Smooth muscle cell (in vitro differentiated cells): Measurements from ENCODE around the gene MEF2A. TPM values are rescaled to one million over a fixed set of nuclear protein-coding genes. Genes with fewer than 3 reads are reported as not detected.
A peak's percentile ranks its signal among the peaks of the same experiment; 100 is the strongest.

Source experiments
- DNase-seq: peaks from one replicate; lab custom pipeline; 2025; ENCODE audit not compliant: unreplicated experiment; lab: John Stamatoyannopoulos, UW
- H2AFZ ChIP-seq: fragments of 200-600 bp; sonication (generic); 2 replicates; pipeline ENCODE4 v1.6.0; 2016; ENCODE audit warnings: antibody characterized with exemption, low read depth, mild to moderate bottlenecking
- H3F3A ChIP-seq: fragments of 200-600 bp; sonication (generic); 2 replicates; pipeline ENCODE4 v1.6.0; 2017; ENCODE audit warnings: antibody characterized with exemption, low read depth
- H3K27ac ChIP-seq: fragments of 200-600 bp; sonication (generic); 2 replicates; pipeline ENCODE4 v1.5.1; 2016; ENCODE audit warnings: low read depth, mild to moderate bottlenecking
- H3K27me3 ChIP-seq: fragments of 200-600 bp; sonication (generic); 2 replicates; pipeline ENCODE4 v1.6.1; 2016; ENCODE audit warnings: low read depth, mild to moderate bottlenecking
- H3K36me3 ChIP-seq: fragments of 200-600 bp; sonication (generic); 2 replicates; pipeline ENCODE4 v1.5.1; 2016; ENCODE audit warnings: low read depth
- H3K4me1 ChIP-seq: fragments of 200-600 bp; sonication (generic); 2 replicates; pipeline ENCODE4 v1.5.1; 2016; ENCODE audit warnings: low read depth
- H3K4me2 ChIP-seq: fragments of 200-600 bp; sonication (generic); 2 replicates; pipeline ENCODE4 v1.6.0; 2016; ENCODE audit warnings: mild to moderate bottlenecking
- H3K4me3 ChIP-seq: fragments of 200-600 bp; sonication (generic); 2 replicates; pipeline ENCODE4 v1.5.1; 2016; ENCODE audit warnings: mild to moderate bottlenecking
- H3K79me2 ChIP-seq: fragments of 200-600 bp; sonication (generic); 2 replicates; pipeline ENCODE4 v1.6.0; 2016; ENCODE audit warnings: low read depth, mild to moderate bottlenecking
- H3K9ac ChIP-seq: fragments of 200-600 bp; sonication (generic); 2 replicates; pipeline ENCODE4 v1.6.0; 2016; ENCODE audit warnings: low read depth
- H3K9me3 ChIP-seq: fragments of 200-600 bp; sonication (generic); replicated peaks from 2 replicates; pipeline ENCODE4 v1.5.1; 2016; ENCODE audit warnings: low read depth
- H4K20me1 ChIP-seq: fragments of 200-600 bp; sonication (generic); 2 replicates; pipeline ENCODE4 v1.6.0; 2016; ENCODE audit warnings: low read depth
- CTCF ChIP-seq: fragments of 200-600 bp; sonication (generic); IDR thresholded peaks from 2 replicates; pipeline ENCODE4 v1.5.1; 2017; ENCODE audit warnings: borderline replicate concordance, mild to moderate bottlenecking, antibody characterized with exemption; ENCODE audit not compliant: insufficient read depth, poor library complexity, severe bottlenecking
- WGBS: methylation state at CpG from one replicate; pipeline ENCODE4 v1.1.7; 2016; ENCODE audit warnings: low lambda C conversion rate; 5-methylcytosine and 5-hydroxymethylcytosine counted together
- polyA plus RNA-seq: library from polyadenylated mRNA; unstranded; fragments of >200 nt; fragmentation: Nextera tagmentation; extraction: Ambion mirVana; gene quantifications from 2 replicates; pipeline ENCODE4 v1.2.1, GENCODE V29; 2016
- total RNA-seq: library from RNA; depleted of rRNA; stranded (reverse); fragments of >200 nt; gene quantifications from 2 replicates; pipeline ENCODE4 v1.2.3, GENCODE V29; 2014

Gene MEF2A
- total and polyA plus RNA-seq, 2 experiments from 2014 or later: 12.3 to 75.8 TPM

- Histone ChIP-seq H3F3A (no peaks in the 10 kb centered on the region), H3K36me3 (no peaks in the 10 kb centered on the region), H4K20me1 (peaks cover 55% of the 10 kb centered on the region), H3K4me3 (no peak overlapping the region), H3K27me3 (no peaks in the 10 kb centered on the region), H3K79me2 (peaks cover 83% of the 10 kb centered on the region), H3K9ac (no peak overlapping the region), H3K27ac (no peak overlapping the region), H2AFZ (no peak overlapping the region), H3K4me1 (peaks cover 7% of the 10 kb centered on the region), H3K9me3 (no peaks in the 10 kb centered on the region), H3K4me2 (no peak overlapping the region)
- no peak for DNase-seq
- no peak for TF ChIP-seq CTCF
- WGBS: 79% methylated on average over 2 of the region's 2 CpGs
These were observed 65.5 kb downstream of the MEF2A start for GRCh38 chr15:99631255-99631654.

GRCh38 chr15:99632521-99632920 lies 66.7 kb downstream of the MEF2A start:
- Histone ChIP-seq H2AFZ (no peak overlapping the region), H3K36me3 (no peaks in the 10 kb centered on the region), H3K79me2 (peaks cover 78% of the 10 kb centered on the region), H3K27me3 (no peaks in the 10 kb centered on the region), H3F3A (no peaks in the 10 kb centered on the region), H3K4me2 (no peak overlapping the region), H3K4me1 (peaks cover 7% of the 10 kb centered on the region), H3K4me3 (no peak overlapping the region), H3K9me3 (no peaks in the 10 kb centered on the region), H3K9ac (no peak overlapping the region), H4K20me1 (peaks cover 46% of the 10 kb centered on the region), H3K27ac (peak overlapping the region; percentile 48)
- no peak for TF ChIP-seq CTCF
- 92% methylated on average over 2 of the region's 2 CpGs for WGBS
- no peak for DNase-seq

- Histone ChIP-seq H2AFZ (no peak overlapping the region), H3K9me3 (no peaks in the 10 kb centered on the region), H3F3A (no peaks in the 10 kb centered on the region), H4K20me1 (peaks cover 40% of the 10 kb centered on the region), H3K27ac (no peak overlapping the region), H3K4me3 (no peak overlapping the region), H3K36me3 (no peaks in the 10 kb centered on the region), H3K9ac (no peak overlapping the region), H3K4me1 (peaks cover 6% of the 10 kb centered on the region), H3K79me2 (peaks cover 76% of the 10 kb centered on the region), H3K4me2 (no peak overlapping the region), H3K27me3 (no peaks in the 10 kb centered on the region)
- WGBS: 100% methylated on average over 2 of the region's 2 CpGs
- DNase-seq: no peak
- no peak for TF ChIP-seq CTCF
These were observed 67.9 kb downstream of the MEF2A start for GRCh38 chr15:99633655-99634054.

- H3K9me3 ChIP-seq: no peaks in the 10 kb centered on the region
- no peak overlapping the region for H3K4me2 ChIP-seq
- WGBS: 92% methylated on average over 3 of the region's 3 CpGs
- H3K79me2 ChIP-seq: peaks cover 76% of the 10 kb centered on the region
- peaks cover 46% of the 10 kb centered on the region for H4K20me1 ChIP-seq
- TF ChIP-seq CTCF: no peak
- no peaks in the 10 kb centered on the region for H3K36me3 ChIP-seq
- H3K4me3 ChIP-seq: no peak overlapping the region
- no peaks in the 10 kb centered on the region for H3K27me3 ChIP-seq
- no peaks in the 10 kb centered on the region for H3F3A ChIP-seq
- H3K9ac ChIP-seq: no peak overlapping the region
- H3K4me1 ChIP-seq: no peaks in the 10 kb centered on the region
- no peak for DNase-seq
- H3K27ac ChIP-seq: no peak overlapping the region
- H2AFZ ChIP-seq: no peak overlapping the region
These were observed 68.8 kb downstream of the MEF2A start for GRCh38 chr15:99634576-99634975.
